IPS DF 4.7 (cell line): ENCODE data around the gene COPG2.
"Not testable (repeated sequence)": the region's sequence is repeated elsewhere in the genome, so short reads cannot be mapped to it uniquely, and the experiment has no call there.

ENCODE experiments used
- DNase-seq: peaks from one replicate; pipeline ENCODE4 v3.0.0-alpha.2; 2013; ENCODE audit warnings: low spot score; ENCODE audit errors: extremely low read depth

Gene COPG2

GRCh38 chr7:130650611-130651120 lies 17.9 kb downstream of the COPG2 start:
- DNase-seq = no peak

- no peak for DNase-seq
Observed at GRCh38 chr7:130649004-130649790, 19.4 kb downstream of the COPG2 start.

- DNase-seq = no peak
Observed at GRCh38 chr7:130648580-130648979, 20.0 kb downstream of the COPG2 start.

- DNase-seq = no peak
Observed at GRCh38 chr7:130642383-130642782, 26.2 kb downstream of the COPG2 start.

GRCh38 chr7:130641497-130641896 lies 27.1 kb downstream of the COPG2 start:
- DNase-seq = no peak

GRCh38 chr7:130641040-130641439 lies 27.5 kb downstream of the COPG2 start:
- DNase-seq = no peak

GRCh38 chr7:130639388-130639787 lies 29.2 kb downstream of the COPG2 start:
- no peak for DNase-seq

- DNase-seq = no peak
Observed at GRCh38 chr7:130632111-130632510, 36.4 kb downstream of the COPG2 start.

GRCh38 chr7:130628901-130629300 lies 39.6 kb downstream of the COPG2 start:
- DNase-seq = no peak

GRCh38 chr7:130627775-130628174 lies 40.8 kb downstream of the COPG2 start:
- DNase-seq = no peak

- no peak for DNase-seq
Observed at GRCh38 chr7:130622866-130623265, 45.7 kb downstream of the COPG2 start.

- no peak for DNase-seq
Observed at GRCh38 chr7:130615583-130615982, 53.0 kb downstream of the COPG2 start.

GRCh38 chr7:130614449-130614848 lies 54.1 kb downstream of the COPG2 start:
- no peak for DNase-seq

GRCh38 chr7:130611218-130611617 lies 57.3 kb downstream of the COPG2 start:
- DNase-seq = no peak

- DNase-seq = not testable (repeated sequence)
Observed at GRCh38 chr7:130607066-130607465, 61.5 kb downstream of the COPG2 start.

- DNase-seq = no peak
Observed at GRCh38 chr7:130606161-130606560, 62.4 kb downstream of the COPG2 start.

- DNase-seq = no peak
Observed at GRCh38 chr7:130598056-130598455, 70.5 kb downstream of the COPG2 start.

- no peak for DNase-seq
Observed at GRCh38 chr7:130595986-130596385, 72.6 kb downstream of the COPG2 start.

GRCh38 chr7:130593033-130593432 lies 75.5 kb downstream of the COPG2 start:
- DNase-seq = no peak

- not testable (repeated sequence) for DNase-seq
Observed at GRCh38 chr7:130591464-130591863, 77.1 kb downstream of the COPG2 start.

- DNase-seq = not testable (repeated sequence)
Observed at GRCh38 chr7:130585932-130586331, 82.6 kb downstream of the COPG2 start.

GRCh38 chr7:130575110-130575509 lies 93.4 kb downstream of the COPG2 start:
- DNase-seq = not testable (repeated sequence)

GRCh38 chr7:130570144-130570543 lies 98.4 kb downstream of the COPG2 start:
- DNase-seq = not testable (repeated sequence)
